Karpas-422 (cell line): ENCODE data around the gene RIMBP2. TPM values are rescaled to one million over a fixed set of nuclear protein-coding genes. Genes with fewer than 3 reads are reported as not detected.

Experiments used
- DNase-seq: peaks from one replicate; pipeline ENCODE4 v3.0.0-alpha.2; 2015
- H2AFZ ChIP-seq: fragments of 200-600 bp; sonication (generic); 2 replicates; pipeline ENCODE4 v1.6.1; 2014; ENCODE audit warnings: antibody characterized with exemption, low read length, mixed read lengths
- H3K27ac ChIP-seq: fragments of 200-600 bp; sonication (generic); 2 replicates; pipeline ENCODE4 v1.5.1; 2014; ENCODE audit warnings: mild to moderate bottlenecking, low read length, moderate library complexity
- H3K27me3 ChIP-seq: fragments of 200-600 bp; sonication (generic); 2 replicates; pipeline ENCODE4 v1.6.1; 2014; ENCODE audit warnings: low read length, mixed read lengths
- H3K36me3 ChIP-seq: fragments of 200-600 bp; sonication (generic); 2 replicates; pipeline ENCODE4 v1.6.1; 2014; ENCODE audit warnings: low read length, mixed read lengths; ENCODE audit not compliant: insufficient read depth
- H3K4me1 ChIP-seq: fragments of 200-600 bp; sonication (generic); 2 replicates; pipeline ENCODE4 v1.6.1; 2014; ENCODE audit warnings: mild to moderate bottlenecking, low read length, mixed read lengths
- H3K4me2 ChIP-seq: fragments of 200-600 bp; sonication (generic); 2 replicates; pipeline ENCODE4 v1.6.1; 2014; ENCODE audit warnings: low read length, low read depth, mild to moderate bottlenecking; ENCODE audit not compliant: poor library complexity, severe bottlenecking
- H3K4me3 ChIP-seq: fragments of 200-600 bp; sonication (generic); 2 replicates; pipeline ENCODE4 v1.5.1; 2014; ENCODE audit warnings: mild to moderate bottlenecking, antibody characterized with exemption, low read length, mixed read lengths
- H3K79me2 ChIP-seq: fragments of 200-600 bp; sonication (generic); 2 replicates; pipeline ENCODE4 v1.6.1; 2014; ENCODE audit warnings: mild to moderate bottlenecking, low read length, mixed read lengths
- H3K9ac ChIP-seq: fragments of 200-600 bp; sonication (generic); 2 replicates; pipeline ENCODE4 v1.6.0; 2014; ENCODE audit warnings: low read length
- H3K9me2 ChIP-seq: fragments of 200-600 bp; sonication (generic), shearing (Covaris generic); replicated peaks from 2 replicates; pipeline ENCODE4 v1.6.0; 2014; ENCODE audit warnings: mild to moderate bottlenecking, low read length, moderate library complexity; ENCODE audit not compliant: insufficient read depth
- H3K9me3 ChIP-seq: fragments of 300-700, 200-600 bp; sonication (generic); 2 replicates; pipeline ENCODE4 v1.6.1; 2014; ENCODE audit warnings: low read length, mixed read lengths
- H4K20me1 ChIP-seq: fragments of 200-600 bp; sonication (generic); 2 replicates; pipeline ENCODE4 v1.6.1; 2014; ENCODE audit warnings: mild to moderate bottlenecking, antibody characterized with exemption, low read length, low read depth; ENCODE audit not compliant: insufficient read depth
- total RNA-seq: library from RNA; depleted of rRNA; stranded (reverse); fragments of >200 nt; shearing (Covaris generic); gene quantifications from 2 replicates; pipeline ENCODE4 v1.2.3, GENCODE V29; 2014; ENCODE audit warnings: low replicate concordance

RIMBP2 gene
- total RNA-seq, 1 experiment from 2014 or later: not detected

- Histone ChIP-seq H3K9ac (no peak overlapping the region), H3K4me2 (no peak overlapping the region), H3K4me3 (no peak overlapping the region), H3K27ac (no peak overlapping the region), H3K79me2 (no peaks in the 10 kb centered on the region), H3K9me3 (no peaks in the 10 kb centered on the region), H3K27me3 (no peaks in the 10 kb centered on the region), H3K4me1 (no peaks in the 10 kb centered on the region), H3K36me3 (no peaks in the 10 kb centered on the region), H4K20me1 (no peaks in the 10 kb centered on the region), H3K9me2 (no peaks in the 10 kb centered on the region), H2AFZ (no peak overlapping the region)
- DNase-seq: no peak
Observed at GRCh38 chr12:130529781-130530180, 186.3 kb downstream of the RIMBP2 start.

- no peak for DNase-seq
- Histone ChIP-seq H3K9me2 (no peaks in the 10 kb centered on the region), H3K9me3 (no peaks in the 10 kb centered on the region), H3K79me2 (no peaks in the 10 kb centered on the region), H3K4me1 (no peaks in the 10 kb centered on the region), H2AFZ (no peak overlapping the region), H3K4me3 (no peak overlapping the region), H3K27me3 (no peaks in the 10 kb centered on the region), H4K20me1 (no peaks in the 10 kb centered on the region), H3K4me2 (no peak overlapping the region), H3K9ac (no peak overlapping the region), H3K36me3 (no peaks in the 10 kb centered on the region), H3K27ac (no peak overlapping the region)
Observed at GRCh38 chr12:130527239-130527638, 188.9 kb downstream of the RIMBP2 start.

GRCh38 chr12:130526813-130527212, 189.3 kb downstream of the RIMBP2 start:
- no peaks in the 10 kb centered on the region for H4K20me1 ChIP-seq
- no peaks in the 10 kb centered on the region for H3K9me3 ChIP-seq
- H3K4me2 ChIP-seq: no peak overlapping the region
- H3K27me3 ChIP-seq: no peaks in the 10 kb centered on the region
- H3K4me3 ChIP-seq: no peak overlapping the region
- no peaks in the 10 kb centered on the region for H3K36me3 ChIP-seq
- H3K9me2 ChIP-seq: no peaks in the 10 kb centered on the region
- DNase-seq: no peak
- no peaks in the 10 kb centered on the region for H3K79me2 ChIP-seq
- H3K4me1 ChIP-seq: no peaks in the 10 kb centered on the region
- no peak overlapping the region for H3K9ac ChIP-seq
- no peak overlapping the region for H3K27ac ChIP-seq
- no peak overlapping the region for H2AFZ ChIP-seq

GRCh38 chr12:130525384-130526172, 190.5 kb downstream of the RIMBP2 start:
- Histone ChIP-seq H3K79me2 (no peaks in the 10 kb centered on the region), H3K4me3 (no peak overlapping the region), H3K4me1 (no peaks in the 10 kb centered on the region), H3K27me3 (no peaks in the 10 kb centered on the region), H3K36me3 (no peaks in the 10 kb centered on the region), H3K9ac (no peak overlapping the region), H3K9me3 (no peaks in the 10 kb centered on the region), H3K4me2 (no peak overlapping the region), H2AFZ (no peak overlapping the region), H4K20me1 (no peaks in the 10 kb centered on the region), H3K9me2 (no peaks in the 10 kb centered on the region), H3K27ac (no peak overlapping the region)
- no peak for DNase-seq

GRCh38 chr12:130524759-130525158, 191.3 kb downstream of the RIMBP2 start:
- no peaks in the 10 kb centered on the region for H4K20me1 ChIP-seq
- H3K27me3 ChIP-seq: no peaks in the 10 kb centered on the region
- no peaks in the 10 kb centered on the region for H3K79me2 ChIP-seq
- H3K9ac ChIP-seq: no peak overlapping the region
- H3K27ac ChIP-seq: no peak overlapping the region
- H2AFZ ChIP-seq: no peak overlapping the region
- H3K36me3 ChIP-seq: no peaks in the 10 kb centered on the region
- no peak overlapping the region for H3K4me2 ChIP-seq
- no peak for DNase-seq
- H3K9me3 ChIP-seq: no peaks in the 10 kb centered on the region
- H3K4me1 ChIP-seq: no peaks in the 10 kb centered on the region
- H3K4me3 ChIP-seq: no peak overlapping the region
- no peaks in the 10 kb centered on the region for H3K9me2 ChIP-seq

- no peak overlapping the region for H3K4me3 ChIP-seq
- no peaks in the 10 kb centered on the region for H3K79me2 ChIP-seq
- H3K4me2 ChIP-seq: no peak overlapping the region
- H3K36me3 ChIP-seq: no peaks in the 10 kb centered on the region
- H3K9me2 ChIP-seq: no peaks in the 10 kb centered on the region
- no peaks in the 10 kb centered on the region for H3K4me1 ChIP-seq
- H3K9ac ChIP-seq: no peak overlapping the region
- no peak overlapping the region for H3K27ac ChIP-seq
- no peaks in the 10 kb centered on the region for H3K9me3 ChIP-seq
- no peaks in the 10 kb centered on the region for H3K27me3 ChIP-seq
- no peak for DNase-seq
- H2AFZ ChIP-seq: no peak overlapping the region
- H4K20me1 ChIP-seq: no peaks in the 10 kb centered on the region
Observed at GRCh38 chr12:130523863-130524614, 192.1 kb downstream of the RIMBP2 start.

- H2AFZ ChIP-seq: no peak overlapping the region
- H3K27me3 ChIP-seq: no peaks in the 10 kb centered on the region
- H3K9me3 ChIP-seq: no peaks in the 10 kb centered on the region
- no peaks in the 10 kb centered on the region for H3K9me2 ChIP-seq
- no peaks in the 10 kb centered on the region for H4K20me1 ChIP-seq
- H3K79me2 ChIP-seq: no peaks in the 10 kb centered on the region
- H3K4me1 ChIP-seq: no peaks in the 10 kb centered on the region
- DNase-seq: no peak
- H3K4me3 ChIP-seq: no peak overlapping the region
- no peaks in the 10 kb centered on the region for H3K36me3 ChIP-seq
- no peak overlapping the region for H3K9ac ChIP-seq
- no peak overlapping the region for H3K4me2 ChIP-seq
- H3K27ac ChIP-seq: no peak overlapping the region
Observed at GRCh38 chr12:130523208-130523607, 192.9 kb downstream of the RIMBP2 start.

GRCh38 chr12:130522244-130522834, 193.8 kb downstream of the RIMBP2 start:
- no peaks in the 10 kb centered on the region for H4K20me1 ChIP-seq
- no peaks in the 10 kb centered on the region for H3K9me2 ChIP-seq
- H3K36me3 ChIP-seq: no peaks in the 10 kb centered on the region
- no peak overlapping the region for H3K4me2 ChIP-seq
- no peaks in the 10 kb centered on the region for H3K27me3 ChIP-seq
- H3K9me3 ChIP-seq: no peaks in the 10 kb centered on the region
- no peak overlapping the region for H3K4me3 ChIP-seq
- H3K9ac ChIP-seq: no peak overlapping the region
- H3K27ac ChIP-seq: no peak overlapping the region
- no peaks in the 10 kb centered on the region for H3K4me1 ChIP-seq
- no peak for DNase-seq
- no peak overlapping the region for H2AFZ ChIP-seq
- H3K79me2 ChIP-seq: no peaks in the 10 kb centered on the region
